NB4 (cell line): ENCODE measurements around the gene OR3A2.
A peak's percentile ranks its signal among the peaks of the same experiment; 100 is the strongest.
"Not testable (repeated sequence)": the region's sequence is repeated elsewhere in the genome, so short reads cannot be mapped to it uniquely, and the experiment has no call there.

Experiments
- DNase-seq: peaks from one replicate; pipeline ENCODE4 v3.0.0; 2010; ENCODE audit warnings: low read depth
- H3K4me3 ChIP-seq: one replicate; pipeline ENCODE4 v1.5.1; 2011; ENCODE audit warnings: mild to moderate bottlenecking, low read depth, low read length, moderate library complexity
- MAX ChIP-seq: IDR thresholded peaks from 2 replicates; pipeline ENCODE4 v1.6.1; 2011; ENCODE audit warnings: low read depth, low read length
- MYC ChIP-seq: IDR thresholded peaks from 2 replicates; pipeline ENCODE4 v1.6.1; 2011; ENCODE audit warnings: low read depth, low read length
- POLR2A ChIP-seq: IDR thresholded peaks from 2 replicates; pipeline ENCODE4 v1.6.1; 2011; ENCODE audit warnings: mild to moderate bottlenecking; ENCODE audit not compliant: insufficient read length; ENCODE audit errors: extremely low read depth
- TF ChIP-seq, protein P1 (sequence below): IDR thresholded peaks from one replicate; pipeline ENCODE4 v1.5.1; 2012; ENCODE audit warnings: low read depth, low read length

The OR3A2 gene

DNA sequence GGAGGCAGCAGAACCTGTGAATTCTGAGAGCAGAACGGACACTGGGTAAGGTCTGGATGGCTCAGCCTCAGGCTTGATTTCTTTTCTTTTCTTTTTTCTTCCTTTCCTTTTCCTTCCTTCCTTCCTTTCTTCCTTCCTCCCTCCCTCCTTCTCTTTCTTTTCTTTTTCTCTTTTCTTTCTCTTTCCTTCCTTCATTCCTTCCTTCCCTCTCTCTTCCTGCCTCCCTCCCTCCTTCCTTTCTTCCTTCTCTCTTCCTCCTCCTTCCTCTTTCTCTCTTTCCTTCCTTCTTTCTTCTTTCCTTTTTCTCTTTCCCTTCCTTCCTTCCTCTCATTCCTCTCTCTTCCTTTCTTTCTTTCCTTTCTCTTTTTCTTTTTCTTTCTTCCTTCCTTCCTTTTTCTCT is 125.9 kb downstream of the OR3A2 start:
- TF ChIP-seq, protein P1, sequence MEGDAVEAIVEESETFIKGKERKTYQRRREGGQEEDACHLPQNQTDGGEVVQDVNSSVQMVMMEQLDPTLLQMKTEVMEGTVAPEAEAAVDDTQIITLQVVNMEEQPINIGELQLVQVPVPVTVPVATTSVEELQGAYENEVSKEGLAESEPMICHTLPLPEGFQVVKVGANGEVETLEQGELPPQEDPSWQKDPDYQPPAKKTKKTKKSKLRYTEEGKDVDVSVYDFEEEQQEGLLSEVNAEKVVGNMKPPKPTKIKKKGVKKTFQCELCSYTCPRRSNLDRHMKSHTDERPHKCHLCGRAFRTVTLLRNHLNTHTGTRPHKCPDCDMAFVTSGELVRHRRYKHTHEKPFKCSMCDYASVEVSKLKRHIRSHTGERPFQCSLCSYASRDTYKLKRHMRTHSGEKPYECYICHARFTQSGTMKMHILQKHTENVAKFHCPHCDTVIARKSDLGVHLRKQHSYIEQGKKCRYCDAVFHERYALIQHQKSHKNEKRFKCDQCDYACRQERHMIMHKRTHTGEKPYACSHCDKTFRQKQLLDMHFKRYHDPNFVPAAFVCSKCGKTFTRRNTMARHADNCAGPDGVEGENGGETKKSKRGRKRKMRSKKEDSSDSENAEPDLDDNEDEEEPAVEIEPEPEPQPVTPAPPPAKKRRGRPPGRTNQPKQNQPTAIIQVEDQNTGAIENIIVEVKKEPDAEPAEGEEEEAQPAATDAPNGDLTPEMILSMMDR = no peak
- TF ChIP-seq MYC = no peak
- no peak for TF ChIP-seq POLR2A
- no peak for TF ChIP-seq MAX
- no peak overlapping the region for H3K4me3 ChIP-seq

GRCh38 chr17:3256575-3256974 is 129.5 kb downstream of the OR3A2 start:
- TF ChIP-seq MYC (no peak), MAX (no peak), POLR2A (no peak)
- TF ChIP-seq, protein P1 = no peak
- DNase-seq = no peak
- no peak overlapping the region for H3K4me3 ChIP-seq

More for the DNA sequence above, 125.9 kb downstream of the OR3A2 start:
- DNase-seq = no peak

DNA sequence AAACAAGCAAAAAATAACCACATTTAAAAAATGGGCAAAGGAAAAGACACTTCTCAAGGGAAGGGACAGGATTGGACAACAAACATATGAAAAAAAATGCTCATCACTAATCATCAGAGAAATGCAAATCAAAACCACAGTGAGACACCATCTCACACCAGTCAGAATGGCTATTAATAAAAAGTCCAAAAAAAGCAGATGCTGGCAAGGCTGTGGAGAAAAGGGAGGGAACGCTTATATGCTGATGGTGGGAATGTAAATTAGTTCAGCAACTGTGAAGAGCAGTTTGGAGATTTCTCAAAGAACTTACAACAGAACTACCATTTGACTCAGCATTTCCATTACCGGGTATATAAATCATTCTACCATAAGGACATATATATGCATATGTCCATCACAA is 137.1 kb downstream of the OR3A2 start:
- not testable (repeated sequence) for DNase-seq, H3K4me3 ChIP-seq

GRCh38 chr17:3244841-3245240 is 141.3 kb downstream of the OR3A2 start:
- H3K4me3 ChIP-seq = not testable (repeated sequence)
- DNase-seq = peak; percentile 3

DNA sequence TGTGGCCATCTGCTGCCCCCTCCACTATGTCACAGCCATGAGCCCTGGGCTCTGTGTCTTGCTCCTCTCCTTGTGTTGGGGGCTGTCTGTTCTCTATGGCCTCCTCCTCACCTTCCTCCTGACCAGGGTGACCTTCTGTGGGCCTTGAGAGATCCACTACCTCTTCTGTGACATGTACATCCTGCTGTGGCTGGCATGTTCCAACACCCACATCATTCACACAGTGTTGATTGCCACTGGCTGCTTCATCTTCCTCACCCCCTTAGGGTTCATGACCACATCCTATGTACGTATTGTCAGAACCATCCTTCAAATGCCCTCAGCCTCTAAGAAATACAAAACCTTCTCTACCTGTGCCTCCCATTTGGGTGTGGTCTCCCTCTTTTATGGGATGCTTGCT is 145.1 kb downstream of the OR3A2 start:
- H3K4me3 ChIP-seq, DNase-seq: not testable (repeated sequence)

GRCh38 chr17:3238685-3239084 is 147.4 kb downstream of the OR3A2 start:
- not testable (repeated sequence) for H3K4me3 ChIP-seq
- peak; percentile 83 for DNase-seq

GRCh38 chr17:3232300-3232699 is 153.8 kb downstream of the OR3A2 start:
- DNase-seq, H3K4me3 ChIP-seq: not testable (repeated sequence)
